ENCODE measurements around the gene USP37.

GRCh38 chr2:218423584-218423983 is 144.6 kb downstream of the USP37 start:
- TF ChIP-seq CTCF (conservative IDR thresholded peaks at IDR 0.05; ENCODE audit: low read depth, low read length) (no peak), BHLHE40 (IDR thresholded peaks at IDR 0.05; ENCODE audit: low read depth, low read length) (no peak), POLR2A (IDR thresholded peaks at IDR 0.05; ENCODE audit: low read depth, low read length) (no peak), RFX5 (IDR thresholded peaks at IDR 0.05; ENCODE audit: low read depth, low read length) (no peak)

All from IMR-90 (cell line).